ENCODE results near the gene CXXC5.
A peak's percentile ranks its signal among the peaks of the same experiment; 100 is the strongest.
"Not testable (repeated sequence)": the region's sequence is repeated elsewhere in the genome, so short reads cannot be mapped to it uniquely, and the experiment has no call there.

CXXC5 gene

DNA sequence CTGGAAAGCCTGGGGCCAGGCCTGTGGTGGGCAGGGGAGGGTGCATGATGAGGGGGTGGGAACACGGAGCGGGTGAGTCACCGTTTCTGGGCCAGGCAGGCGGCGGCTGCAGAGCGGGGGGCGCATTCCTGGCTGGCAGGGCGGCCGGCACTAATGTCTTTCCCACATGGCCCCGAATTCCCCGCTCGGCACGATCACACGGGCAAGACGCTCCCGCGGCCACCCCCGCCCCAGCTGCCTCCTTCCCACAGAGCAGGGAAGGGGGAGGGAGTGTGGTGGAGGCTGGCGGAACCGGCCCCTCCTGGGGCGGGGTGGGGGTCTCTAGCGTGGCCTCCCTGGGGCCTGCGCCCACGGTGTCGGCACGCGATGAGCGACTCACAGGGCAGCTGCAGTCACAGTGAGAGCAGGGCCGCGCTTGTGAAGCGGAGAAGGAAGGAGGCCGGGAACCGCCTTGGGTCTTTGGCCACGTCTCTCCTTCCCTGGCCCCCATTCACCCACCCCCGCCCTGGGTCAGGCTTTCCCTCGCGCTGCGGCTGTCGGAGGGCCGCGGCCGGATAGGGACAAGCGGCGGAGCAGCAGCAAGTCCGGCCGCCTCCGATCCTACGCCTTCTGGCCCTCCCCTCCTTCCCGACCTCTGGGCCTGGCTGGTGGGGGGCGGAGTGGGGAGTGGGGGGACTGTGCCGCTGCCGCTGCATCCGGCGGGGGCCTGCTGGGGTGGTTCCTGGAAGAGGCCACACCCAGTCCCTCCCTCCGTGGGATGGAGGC, 48.9 kb downstream of the CXXC5 start:
- no peak for DNase-seq

DNA sequence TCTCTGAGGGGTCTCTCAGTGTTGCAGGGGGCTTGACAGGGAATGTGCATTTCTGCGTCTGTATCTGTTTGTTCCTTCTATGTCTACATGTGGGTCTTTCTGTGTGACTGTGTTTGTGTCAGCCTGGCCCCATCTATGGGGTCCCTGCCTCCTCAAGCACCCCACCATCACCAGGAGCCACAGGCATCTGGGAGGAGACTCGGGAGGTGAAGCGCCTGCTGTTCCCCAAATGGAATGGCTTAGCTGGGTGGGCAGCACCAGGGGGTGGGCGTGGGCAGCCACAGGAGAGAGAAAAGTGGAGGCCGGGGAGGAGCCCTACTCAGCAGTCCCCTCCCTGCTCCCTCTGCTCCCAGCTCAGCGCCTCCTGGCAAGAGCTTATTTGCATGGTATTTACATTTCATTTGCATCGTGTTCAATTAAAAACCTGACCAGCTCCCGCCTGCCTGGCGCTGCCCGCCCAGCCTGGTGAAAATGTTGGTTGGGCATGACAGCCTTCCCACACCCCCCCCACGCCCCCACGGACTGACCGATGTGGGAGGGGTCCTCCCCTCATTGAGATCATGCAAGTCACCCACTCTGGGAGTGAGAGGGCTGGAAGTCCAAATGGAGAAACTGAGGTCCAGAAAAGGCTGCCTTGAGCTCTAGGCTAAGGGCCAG, 50.5 kb downstream of the CXXC5 start:
- no peak for DNase-seq

DNA sequence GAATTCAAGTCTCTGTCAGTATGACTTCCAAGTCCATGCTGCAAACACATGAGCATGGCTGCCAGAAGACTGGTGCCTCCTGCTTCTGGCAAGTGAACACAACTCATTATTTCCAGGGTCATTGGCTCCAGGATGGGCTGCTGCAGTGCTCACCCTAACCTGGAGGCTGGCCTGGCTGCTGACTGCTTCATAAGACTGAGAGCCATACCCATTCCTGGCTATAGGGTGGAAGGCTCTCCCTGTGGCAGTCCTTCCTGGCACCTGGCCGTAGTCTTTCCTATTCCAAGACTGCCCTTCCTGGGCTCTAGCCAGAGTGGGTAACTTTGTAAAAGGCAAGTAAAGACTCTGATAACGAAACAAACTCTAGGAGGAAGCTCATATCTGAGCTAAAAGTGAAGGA, 51.2 kb downstream of the CXXC5 start:
- no peak for DNase-seq

DNA sequence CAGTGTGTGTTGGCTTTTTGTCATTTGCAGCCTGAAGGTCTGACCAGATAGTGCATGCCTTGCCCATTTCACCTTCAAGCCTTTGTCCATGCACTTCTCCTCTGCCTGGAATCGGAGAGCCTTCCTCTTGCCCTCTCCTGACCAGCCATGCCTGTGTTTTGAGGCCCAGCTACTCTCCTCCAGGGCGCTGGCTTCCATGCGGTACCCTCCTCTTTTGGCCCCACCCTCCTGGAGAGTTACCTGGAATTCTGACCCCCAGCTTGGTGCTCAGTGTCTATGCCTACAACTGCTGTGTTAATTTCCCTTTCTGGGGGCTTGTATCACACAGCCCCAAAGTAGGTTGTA, 52.5 kb downstream of the CXXC5 start:
- DNase-seq: no peak

DNA sequence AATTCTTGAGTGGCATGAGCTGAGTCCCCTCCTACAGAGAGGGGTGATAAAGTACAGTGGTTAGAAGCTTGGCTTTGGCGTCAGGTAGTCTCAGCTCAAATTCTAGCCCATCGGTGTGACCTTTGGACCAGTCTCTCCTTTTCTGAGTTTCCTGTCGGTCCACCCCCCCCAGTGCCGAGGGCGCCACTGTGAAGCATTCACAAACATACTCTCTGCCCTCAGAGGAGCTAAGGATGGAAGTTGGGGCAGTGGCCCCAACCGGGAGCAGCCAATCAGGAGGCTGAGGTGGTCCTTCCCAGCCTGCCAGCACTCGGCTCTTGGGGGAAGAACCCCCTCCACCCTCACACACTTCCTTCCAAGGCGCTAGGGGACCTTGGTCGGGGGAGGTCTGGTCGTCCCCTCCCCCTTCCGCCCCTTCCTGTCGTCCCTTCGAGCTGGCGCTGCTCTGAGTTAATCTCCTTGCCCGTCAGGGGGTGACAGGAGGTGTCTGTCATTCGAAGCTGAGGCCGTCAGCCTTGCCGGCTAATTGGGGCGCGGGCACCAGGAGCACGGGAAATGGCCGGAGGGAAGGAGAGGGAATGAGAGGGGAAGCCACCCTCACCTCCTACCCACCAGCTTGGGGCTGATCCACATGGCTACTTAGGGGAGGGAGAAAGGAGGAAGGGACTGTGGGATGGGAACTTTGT, 53.0 kb downstream of the CXXC5 start:
- DNase-seq: no peak

DNA sequence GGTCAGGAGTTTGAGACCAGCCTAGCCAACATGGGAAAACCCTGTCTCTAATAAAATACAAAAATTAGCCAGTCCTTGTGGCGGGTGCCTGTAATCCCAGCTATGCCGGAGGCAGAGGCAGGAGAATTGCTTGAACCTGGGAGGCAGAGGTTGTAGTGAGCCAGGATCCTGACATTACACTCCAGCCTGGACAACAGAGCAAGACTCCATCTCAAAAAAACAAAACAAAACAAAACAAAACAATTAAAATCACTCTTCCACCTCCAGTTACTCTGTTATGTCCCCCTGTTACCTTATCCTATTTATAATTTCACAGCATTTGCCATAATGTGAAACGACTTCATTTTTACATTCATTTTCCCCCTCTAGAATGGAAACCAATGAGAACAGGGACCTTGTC, 54.4 kb downstream of the CXXC5 start:
- DNase-seq: no peak

DNA sequence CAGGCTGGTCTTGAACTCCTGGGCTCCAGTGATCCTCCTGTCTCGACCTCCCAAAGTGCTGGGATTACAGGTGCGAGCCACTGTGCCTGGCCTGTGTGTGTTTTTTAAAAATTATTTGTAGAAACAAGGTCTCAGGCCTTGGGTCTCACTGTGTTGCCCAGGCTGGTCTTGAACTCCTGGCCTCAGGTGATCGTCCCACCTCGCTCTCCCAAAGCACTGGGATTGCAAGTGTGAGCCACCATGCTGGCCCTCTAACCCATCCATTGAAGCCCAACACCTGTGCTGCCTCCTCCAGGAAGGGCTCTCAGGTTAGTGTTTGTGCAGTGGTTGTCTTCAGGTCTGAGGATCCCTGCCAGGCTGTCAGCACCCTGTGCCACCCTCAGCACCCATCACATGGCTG, 56.6 kb downstream of the CXXC5 start:
- DNase-seq: no peak

DNA sequence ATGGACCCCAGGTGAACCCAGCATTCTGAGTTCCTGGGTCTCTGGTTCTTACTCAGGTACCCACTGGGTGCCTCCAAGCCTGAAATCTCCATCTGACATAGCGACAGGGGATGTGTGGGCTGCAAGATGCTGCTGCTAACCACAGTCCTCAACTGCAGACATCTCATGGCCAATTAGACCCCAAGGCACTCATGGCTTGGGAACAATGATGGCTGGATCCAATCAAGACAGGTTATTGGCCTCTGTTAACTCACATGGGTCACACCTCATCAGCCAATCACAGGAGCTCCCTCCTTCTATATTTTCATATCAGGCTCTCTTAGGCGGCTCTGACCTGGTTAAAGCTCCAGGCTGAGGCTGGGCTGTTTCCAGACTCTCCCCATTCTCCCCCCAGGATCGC, 57.0 kb downstream of the CXXC5 start:
- DNase-seq: no peak

DNA sequence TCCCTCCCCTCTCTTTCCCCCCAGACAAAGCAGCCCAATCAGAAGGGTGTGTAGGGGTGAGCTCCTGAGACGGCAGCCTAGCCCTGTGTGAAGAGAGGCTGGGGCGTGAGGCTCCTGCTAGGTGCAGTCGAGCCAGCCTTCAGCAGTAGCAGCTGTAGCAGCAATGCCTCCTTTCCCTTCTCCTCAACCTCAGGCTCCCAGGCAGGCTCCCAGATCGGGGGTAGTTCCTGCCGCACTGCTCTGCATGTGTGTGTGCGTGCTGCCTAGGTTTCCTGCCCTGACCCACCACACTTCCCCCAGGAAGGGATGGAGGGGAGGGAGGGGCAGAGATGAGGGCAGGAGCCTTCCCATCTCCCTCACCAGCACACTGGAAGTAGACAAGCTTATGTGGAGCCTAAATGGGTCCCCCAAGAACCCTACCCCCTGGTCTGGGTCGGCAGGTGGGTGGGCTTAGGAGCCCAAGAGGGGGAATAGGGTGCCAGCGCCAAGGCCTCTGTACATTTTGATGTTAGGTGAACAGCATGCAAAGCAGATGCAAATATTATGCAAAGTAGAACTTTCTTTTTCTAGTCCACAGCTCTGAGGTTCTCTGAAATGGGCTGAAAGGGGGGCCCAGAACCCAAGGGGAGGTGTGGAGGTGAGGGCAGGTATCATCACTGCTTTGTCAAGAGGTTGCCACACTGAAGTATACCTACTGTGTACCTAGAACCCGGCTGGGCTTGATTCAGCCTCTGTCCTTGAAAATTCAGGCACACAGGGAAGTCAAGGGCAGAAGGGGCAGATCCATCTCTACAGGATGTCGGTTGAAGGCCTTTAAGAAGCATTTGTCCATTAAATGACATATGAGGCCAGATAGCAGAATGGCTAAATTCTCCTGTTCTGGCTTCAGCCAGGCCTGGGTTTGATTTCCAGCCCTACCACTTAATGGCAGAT, 57.8 kb downstream of the CXXC5 start:
- DNase-seq: no peak

DNA sequence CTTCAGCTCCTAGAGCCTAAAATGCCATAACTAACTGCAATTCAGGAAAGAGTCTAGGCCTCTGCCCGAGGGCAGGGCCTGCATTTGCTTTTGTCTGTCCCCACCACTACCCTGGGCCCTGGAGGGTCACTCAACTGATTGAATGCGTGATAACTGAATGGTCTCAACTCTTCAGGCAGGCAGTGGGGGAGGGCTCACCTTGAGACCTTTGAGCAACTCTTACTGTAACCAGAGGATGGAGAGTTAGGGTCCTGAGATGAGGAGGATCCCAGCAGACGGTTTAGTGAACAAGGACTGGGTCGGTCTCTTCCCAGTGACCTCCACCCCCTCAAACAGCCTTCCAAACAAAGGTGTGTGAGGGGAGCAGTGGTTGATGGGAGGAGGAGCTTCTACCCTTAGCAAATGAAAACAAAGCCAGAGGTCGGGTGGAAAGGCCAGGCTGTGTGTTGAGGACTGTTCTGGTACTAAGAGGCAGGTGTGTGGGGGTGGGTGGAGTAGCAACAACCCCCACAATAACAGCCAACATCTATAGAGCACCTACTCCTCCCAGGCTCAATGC, 59.4 kb downstream of the CXXC5 start:
- no peak for DNase-seq

DNA sequence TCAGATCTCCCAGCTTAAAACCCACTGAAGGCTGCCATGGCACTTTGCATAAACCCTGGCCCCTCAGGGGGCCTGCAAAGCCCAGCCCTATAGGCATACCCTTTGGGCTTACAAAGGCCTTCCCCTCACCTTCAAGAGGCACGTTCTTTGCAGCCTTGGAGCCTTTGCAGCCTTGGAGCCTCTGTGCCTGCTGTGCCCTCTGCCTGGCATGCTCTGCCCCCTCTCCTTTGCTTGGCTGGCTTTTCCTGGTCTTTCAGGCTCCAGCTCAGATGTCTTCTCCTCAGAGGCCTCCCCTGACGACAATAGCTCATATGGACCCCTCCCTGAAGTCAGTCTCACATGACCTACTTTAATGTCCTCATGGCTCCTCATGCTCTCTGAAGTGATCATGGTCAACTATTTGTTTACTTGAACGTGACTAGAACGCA, 60.3 kb downstream of the CXXC5 start:
- no peak for DNase-seq

DNA sequence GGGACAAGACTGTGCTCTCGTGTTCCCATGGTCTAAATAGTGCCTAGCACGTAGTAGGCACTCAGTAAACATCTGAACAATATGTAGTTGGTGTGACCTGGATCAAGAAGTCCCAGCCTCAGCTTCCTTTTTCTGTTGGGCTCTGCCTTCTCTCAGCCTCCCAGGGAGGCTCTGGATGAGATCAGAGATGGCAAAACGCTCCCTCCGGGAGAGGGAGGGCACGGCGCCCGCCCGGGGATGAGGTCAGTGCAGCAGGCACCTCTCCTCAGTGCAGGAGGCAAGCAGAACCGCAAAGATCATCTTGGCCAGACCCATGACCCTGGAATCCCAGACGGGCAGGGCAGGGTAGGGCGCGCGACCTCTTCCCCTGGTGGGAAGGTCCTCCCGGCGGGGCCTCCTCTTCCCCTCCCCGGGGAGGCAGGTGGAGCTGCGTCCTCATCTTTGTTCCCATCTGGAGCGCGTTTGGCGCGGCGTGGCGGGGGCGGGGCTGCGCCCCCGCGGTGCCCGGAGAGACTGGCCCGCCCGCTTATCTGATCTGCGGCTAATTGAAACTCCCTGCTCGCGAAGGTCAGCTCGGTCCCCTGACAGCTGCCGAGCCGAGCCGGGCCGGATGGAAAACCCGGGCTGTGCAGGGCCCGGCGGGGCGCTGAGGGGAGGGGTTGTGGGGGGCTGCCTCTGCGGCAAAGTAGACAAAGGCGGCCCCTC, 60.9 kb downstream of the CXXC5 start:
- DNase-seq: no peak

DNA sequence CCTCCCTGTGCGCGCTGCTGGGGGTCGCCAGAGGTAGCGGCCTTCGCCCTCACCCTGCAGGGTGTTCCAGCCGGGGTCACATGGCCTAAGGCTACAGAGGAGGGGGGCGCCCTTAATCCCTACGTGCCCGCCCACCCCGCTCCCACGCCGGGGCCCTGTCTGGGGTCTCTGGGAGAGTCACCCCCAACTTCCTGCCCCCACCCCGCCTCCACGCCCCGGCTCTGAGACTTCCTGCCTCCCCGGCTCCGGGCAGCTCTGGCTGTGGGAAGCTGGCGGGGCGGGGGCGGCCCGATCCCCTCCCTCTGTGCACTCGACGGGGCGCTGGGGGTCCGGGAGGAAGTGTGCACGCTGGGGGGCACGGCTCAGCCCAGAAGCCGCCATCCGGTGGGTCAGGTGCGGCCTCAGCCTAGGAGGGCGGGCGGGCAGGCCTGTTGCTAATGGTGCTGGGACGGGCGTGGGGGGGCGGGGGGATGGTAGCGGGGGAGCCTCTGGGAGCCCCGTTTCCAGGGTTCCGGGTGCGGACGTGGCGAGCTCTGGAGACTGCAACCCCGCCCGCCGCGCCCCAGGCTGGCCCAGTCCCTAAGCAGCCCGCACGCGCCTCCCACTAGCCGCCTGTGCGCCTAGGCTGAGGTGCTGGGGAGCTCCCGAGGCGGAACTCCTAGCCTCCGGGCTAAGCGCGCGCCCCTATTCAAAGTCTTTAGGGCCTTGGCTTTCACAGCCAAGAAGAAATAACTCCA, 61.6 kb downstream of the CXXC5 start:
- DNase-seq: no peak

DNA sequence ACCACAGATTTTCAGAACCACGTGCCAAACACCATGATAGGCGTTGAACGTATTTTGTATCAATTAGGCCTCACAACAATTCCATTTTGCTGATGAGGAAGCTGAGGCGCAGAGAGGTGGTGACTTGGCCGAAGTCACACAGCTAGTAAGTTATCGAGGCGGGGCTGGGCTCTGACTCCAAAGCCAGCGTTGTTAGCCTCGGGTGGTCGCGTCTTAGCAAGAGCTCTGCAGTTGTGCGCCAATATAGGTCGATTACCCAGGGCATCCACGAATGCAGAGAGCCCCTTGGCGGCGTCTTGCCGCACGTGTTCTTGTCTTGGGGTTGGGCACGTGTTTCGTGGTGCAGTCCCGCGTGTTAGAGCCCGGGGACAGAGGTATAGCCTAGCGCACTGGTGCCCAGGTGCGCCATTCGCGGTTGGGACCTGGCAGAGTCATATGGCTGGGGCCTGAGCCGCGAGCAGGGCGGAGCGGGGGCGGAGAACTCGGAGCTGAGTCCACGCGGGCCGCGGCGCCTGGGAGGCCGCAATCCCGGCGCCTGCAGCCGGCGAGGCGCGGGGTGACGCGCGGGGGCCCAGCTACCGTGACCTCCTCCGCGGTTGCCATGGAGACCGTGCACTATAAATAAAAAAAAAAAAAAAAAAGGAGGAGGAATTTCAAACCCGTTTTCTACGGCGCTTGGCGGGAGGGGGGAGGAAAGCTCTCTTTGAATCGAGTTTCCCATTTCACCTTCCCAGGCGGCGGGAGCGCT, 62.3 kb downstream of the CXXC5 start:
- peak; percentile 45 for DNase-seq

DNA sequence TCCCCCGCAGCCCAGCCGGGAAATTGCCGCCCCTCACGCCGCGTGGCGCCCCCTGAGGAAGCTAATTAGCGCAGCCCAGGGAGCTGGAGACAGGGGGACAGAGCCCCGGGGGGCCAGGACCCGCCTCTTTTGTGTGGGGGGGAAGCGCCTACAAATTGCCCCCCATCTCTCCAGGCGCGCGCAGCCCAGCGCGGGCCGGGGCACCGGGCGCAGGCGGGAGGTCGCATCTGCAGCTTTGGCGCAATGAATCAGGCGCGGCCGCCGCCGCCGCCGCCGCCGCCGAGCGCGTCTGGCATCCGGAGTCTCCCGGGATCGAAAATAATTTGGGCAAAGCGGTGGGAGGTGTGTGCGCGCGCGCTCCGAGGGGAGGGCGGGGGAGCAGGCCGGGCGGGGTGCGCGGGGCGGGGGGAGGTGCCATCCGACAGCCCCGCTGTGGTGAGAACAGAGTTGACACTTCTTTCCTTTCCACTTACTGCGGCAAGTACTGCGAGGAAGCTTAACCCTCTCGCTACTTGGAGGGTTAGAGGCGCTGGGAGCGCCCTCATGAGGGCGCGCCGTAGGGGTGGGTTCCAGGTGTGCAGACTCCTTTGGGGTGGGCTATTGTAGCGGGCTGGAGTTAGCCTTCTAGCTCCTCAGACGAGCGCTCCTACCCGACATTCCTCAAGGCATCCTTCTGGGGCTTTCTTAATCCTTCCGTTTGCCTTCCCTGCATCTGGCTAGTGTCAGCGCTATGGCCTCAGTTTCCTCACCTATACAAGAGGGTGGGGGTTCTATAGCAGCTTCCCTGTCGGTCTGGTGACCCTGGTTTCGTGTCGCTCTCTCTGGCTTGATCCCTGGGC, 63.1 kb downstream of the CXXC5 start:
- DNase-seq: peak; percentile 51

DNA sequence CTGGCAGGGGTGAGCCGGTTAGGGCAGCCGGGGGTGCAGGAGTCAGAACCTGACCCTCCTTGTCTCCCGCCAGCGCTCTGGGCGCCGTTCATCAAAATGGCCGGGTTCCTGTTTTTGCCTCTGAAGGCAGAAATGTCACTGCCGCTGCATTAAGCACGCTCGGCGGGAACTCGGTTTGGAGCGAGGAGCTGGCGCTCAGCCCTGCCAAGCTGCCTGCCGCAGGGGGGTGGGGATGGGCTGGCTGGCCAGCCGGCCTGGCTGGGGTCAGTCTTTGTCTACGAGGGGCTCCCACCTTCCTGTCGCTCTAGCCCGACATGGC, 63.7 kb downstream of the CXXC5 start:
- DNase-seq: no peak

DNA sequence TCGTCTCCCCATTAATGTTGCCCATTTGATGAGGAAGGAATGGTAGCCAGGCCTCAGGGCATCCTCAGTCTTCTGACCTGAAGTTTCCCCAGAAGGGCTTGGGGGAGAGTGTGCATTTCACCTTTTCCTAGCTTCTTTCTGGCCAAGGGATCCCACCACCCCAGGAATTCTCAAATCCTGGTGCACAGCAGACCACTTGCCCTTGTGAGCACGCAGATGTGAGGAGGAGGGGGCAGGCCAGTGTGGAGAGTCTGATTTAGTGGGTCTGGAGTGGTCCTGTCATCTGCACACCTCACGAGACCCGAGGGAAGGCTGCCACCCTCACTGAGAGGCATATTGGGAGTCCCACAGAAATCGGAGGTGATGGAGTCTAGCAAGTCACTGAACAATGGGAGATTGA, 64.3 kb downstream of the CXXC5 start:
- no peak for DNase-seq

DNA sequence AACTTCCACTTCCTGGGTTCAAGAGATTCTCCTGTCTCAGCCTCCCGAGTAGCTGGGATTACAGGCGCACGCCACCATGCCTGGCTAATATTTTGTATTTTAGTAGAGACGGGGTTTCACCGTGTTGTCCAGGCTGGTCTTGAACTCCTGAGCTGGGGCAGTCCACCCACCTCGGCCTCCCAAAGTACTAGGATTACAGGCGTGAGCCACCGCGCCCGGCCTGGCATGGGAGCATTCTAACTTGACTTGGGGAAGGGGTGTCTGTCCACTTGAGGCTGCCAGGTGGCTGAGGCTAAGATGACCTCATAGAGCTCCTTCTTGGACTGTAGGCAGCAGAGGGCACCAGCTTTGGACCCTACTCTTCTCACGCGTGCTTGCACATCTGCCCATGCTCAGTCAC, 65.7 kb downstream of the CXXC5 start:
- DNase-seq: not testable (repeated sequence)

DNA sequence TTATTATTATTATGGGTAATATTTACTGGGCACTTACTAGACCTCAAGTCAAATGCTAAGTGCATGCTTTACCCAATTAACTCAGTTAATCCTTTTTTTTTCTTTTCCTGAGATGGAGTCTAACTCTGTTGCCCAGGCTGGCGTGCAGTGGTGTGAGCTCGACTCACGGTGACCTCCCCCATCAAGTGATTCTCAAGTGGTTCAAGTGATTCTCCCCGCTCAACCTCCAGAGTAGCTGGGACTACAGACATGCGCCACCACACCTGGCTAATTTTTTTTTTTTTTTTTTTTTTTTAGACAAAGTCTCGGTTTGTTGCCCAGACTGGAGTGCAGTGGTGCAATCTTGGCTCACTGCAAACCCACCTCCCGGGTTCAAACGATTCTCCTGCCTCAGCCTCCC, 69.1 kb downstream of the CXXC5 start:
- DNase-seq: no peak

DNA sequence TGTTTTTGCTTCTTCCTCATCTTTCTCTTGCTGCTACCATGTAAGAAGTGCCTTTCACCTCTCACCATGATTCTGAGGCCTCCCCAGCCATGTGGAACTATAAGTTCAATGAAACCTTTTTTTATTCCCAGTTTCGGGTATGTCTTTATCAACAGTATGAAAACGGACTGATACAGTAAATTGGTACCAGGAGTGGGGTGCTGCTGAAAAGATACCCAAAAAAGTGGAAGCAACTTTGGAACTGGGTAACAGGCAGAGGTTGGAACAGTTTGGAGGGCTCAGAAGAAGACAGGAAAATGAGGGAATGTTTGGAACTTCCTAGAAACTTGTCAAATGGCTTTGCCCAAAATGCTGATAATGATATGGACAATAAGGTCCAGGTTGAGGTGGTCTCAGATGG, 70.3 kb downstream of the CXXC5 start:
- not testable (repeated sequence) for DNase-seq
